ENCODE results near the gene EEF1A2.

The EEF1A2 gene

DNA sequence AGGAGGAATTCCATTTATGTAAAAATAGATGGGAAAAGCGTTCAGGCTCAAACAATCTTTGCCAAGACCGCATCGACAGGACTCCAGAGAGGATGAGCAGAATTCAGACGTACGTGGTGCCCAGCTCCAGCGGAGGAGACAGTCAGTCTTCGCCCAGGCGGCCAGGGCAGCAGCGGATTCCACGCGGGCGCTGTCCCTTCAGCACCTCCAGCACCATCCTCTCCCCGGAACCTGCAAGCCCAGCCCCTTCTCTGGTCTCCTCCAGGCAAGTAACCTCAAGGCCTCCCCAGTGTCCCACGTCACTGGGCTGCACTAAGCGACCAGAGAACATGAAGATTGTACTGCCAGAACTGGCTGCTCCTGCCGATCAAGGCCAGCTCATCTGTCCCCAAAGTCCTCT, 23.7 kb downstream of the EEF1A2 start:
- POLR2A ChIA-PET, result no interaction called here
- H3K4me3 ChIP-seq (ENCODE audit: low read depth, low read length), result no peak overlapping the region
- CTCF ChIA-PET, result interaction anchor here (0.7 to 2.1 kb wide), 2 partner anchors 10 to 21 kb away, joined by 3 to 10 read pairs; no protein-coding TSS in a partner anchor
- DNase-seq (ENCODE audit: low read depth, low spot score), result no peak
- TF ChIP-seq, protein P1, sequence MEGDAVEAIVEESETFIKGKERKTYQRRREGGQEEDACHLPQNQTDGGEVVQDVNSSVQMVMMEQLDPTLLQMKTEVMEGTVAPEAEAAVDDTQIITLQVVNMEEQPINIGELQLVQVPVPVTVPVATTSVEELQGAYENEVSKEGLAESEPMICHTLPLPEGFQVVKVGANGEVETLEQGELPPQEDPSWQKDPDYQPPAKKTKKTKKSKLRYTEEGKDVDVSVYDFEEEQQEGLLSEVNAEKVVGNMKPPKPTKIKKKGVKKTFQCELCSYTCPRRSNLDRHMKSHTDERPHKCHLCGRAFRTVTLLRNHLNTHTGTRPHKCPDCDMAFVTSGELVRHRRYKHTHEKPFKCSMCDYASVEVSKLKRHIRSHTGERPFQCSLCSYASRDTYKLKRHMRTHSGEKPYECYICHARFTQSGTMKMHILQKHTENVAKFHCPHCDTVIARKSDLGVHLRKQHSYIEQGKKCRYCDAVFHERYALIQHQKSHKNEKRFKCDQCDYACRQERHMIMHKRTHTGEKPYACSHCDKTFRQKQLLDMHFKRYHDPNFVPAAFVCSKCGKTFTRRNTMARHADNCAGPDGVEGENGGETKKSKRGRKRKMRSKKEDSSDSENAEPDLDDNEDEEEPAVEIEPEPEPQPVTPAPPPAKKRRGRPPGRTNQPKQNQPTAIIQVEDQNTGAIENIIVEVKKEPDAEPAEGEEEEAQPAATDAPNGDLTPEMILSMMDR (IDR thresholded peaks at IDR 0.05; ENCODE audit: insufficient read depth, low read length, missing control alignments), result no peak

DNA sequence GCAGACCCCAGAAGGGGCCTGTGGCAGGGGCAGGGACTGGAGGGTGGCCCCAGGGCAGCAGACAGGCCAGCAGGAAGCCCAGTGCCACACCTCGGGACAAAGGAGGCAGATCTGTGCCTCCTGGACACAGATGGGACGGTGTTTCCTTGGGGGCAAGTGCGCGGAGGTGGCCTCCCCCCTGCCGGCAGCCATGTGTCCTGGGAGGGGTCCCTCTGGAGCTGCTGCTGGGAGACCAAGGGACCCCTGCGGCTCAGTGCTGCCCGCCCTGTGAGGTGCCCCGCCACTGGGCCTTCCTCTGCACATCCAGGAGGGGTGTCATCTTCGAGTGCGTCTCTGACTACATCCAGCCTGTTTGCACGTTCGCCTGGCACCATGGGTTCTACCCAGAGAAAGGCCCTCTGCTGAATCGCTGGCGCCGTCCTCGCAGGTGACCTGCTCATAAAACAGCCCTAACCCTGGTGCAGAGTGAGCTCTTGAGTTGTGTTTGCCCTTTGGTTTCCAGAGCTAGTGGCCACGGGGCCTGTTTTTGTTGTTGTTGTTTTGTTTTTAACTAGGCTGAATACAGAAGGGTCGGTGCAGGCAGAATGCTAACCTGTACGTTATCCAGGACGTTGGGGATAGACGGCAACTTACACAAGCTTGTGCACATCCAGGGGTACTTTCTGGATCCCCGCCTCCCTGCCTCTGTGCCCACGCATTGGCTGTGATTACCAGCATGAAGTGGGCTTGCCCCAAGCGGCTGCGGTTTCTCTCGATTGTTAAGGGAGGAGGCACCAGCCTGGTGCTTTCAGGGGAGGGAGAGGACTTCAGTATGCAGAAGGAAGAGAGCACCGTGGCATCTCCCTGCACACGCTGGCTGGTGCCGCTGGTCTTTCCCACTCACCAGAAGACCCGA, 25.1 kb downstream of the EEF1A2 start:
- ChIA-PET CTCF (interaction anchor here (2.1 kb wide), 1 partner anchor 22 kb away, joined by 10 read pairs; no protein-coding TSS in a partner anchor), POLR2A (no interaction called here)
- H3K4me3 ChIP-seq (ENCODE audit: low read depth, low read length), result no peak overlapping the region
- DNase-seq (ENCODE audit: low read depth, low spot score), result no peak
- TF ChIP-seq, protein P1 (IDR thresholded peaks at IDR 0.05; ENCODE audit: insufficient read depth, low read length, missing control alignments), result no peak

DNA sequence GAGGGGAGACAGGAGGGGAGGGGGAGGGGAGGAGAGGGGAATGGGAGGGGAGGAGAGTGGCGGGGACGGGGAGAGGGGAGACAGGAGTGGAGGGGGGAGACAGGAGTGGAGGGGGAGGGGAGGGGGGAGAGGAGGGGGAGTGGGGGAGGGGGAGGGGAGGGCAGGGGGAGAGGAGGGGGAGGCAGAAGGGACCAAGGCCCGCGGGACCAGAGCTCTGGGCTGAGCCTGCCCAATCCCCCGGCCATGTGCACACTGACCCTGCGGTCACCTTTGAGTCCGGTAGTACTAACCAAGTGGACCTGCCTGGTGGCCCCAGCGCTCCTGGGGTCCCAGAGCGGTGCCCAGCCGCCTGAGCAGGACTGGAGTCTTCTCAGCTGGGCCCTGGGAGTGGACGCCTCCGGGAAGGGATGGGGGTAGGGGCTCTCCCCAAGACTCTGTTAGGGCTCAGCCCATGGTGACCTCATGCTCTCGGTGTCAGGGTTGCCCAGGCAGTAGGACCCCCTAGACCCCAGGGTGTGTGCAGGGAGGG, 26.0 kb downstream of the EEF1A2 start:
- TF ChIP-seq, protein P1 (IDR thresholded peaks at IDR 0.05; ENCODE audit: insufficient read depth, low read length, missing control alignments), result no peak
- DNase-seq (ENCODE audit: low read depth, low spot score), result no peak
- ChIA-PET CTCF (no interaction called here), POLR2A (no interaction called here)
- H3K4me3 ChIP-seq (ENCODE audit: low read depth, low read length), result no peak overlapping the region

DNA sequence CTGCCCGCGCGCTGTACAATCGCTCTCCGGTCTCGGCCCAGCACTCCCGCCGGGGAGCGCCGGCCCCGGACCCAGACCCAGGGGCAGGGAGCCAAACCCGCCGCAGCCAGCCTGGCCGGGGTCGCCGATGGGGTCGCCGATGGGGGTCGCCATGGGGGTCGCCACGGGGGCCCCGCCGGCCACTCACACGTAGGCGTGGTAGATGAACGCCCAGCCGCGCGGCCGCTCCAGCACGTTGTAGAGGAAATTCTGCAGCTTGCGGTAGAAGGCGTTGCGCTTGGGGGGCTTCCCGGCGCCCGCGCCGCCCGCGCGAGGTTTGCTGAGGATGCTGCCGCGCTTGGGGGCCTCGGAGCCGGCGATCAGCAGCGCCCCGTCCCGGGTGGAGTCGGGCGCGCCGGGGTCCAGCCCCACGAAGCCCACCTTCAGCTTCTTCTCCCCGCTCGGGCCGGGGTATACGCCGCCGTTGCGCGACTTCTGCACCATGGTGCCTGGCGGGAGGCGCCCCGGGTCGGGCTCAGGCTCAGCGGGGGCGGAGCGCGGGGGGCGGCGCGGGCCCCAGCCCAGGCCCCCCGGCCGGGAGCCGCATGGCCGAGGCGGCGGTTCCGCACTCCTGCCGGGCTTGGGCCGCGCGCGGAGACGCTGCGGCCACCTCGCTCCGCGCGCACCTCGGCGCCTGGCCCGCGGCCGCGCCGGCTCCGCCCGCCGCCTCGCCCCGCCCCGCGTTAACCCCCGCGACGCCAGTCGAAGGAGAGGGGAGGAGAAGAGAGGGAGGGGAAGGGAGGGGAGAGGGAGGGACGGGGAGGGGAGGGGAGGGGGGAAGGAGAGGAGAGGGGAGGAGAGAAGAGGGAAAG, 26.7 kb downstream of the EEF1A2 start, which contains the start of gene KCNQ2:
KCNQ2 (minus strand) TSS at position 675 of the 851 bp plus-strand sequence; CDS start at position 483, 192 bp downstream.
- no peak for DNase-seq (ENCODE audit: low read depth, low spot score)
- ChIA-PET CTCF (interaction anchor here (1.0 kb wide), 1 partner anchor 163 kb away, joined by 3 read pairs; no protein-coding TSS in a partner anchor), POLR2A (no interaction called here)
- H3K4me3 ChIP-seq (ENCODE audit: low read depth, low read length), result no peak within 1 kb of the TSS
- TF ChIP-seq, protein P1 (IDR thresholded peaks at IDR 0.05; ENCODE audit: insufficient read depth, low read length, missing control alignments), result no peak

DNA sequence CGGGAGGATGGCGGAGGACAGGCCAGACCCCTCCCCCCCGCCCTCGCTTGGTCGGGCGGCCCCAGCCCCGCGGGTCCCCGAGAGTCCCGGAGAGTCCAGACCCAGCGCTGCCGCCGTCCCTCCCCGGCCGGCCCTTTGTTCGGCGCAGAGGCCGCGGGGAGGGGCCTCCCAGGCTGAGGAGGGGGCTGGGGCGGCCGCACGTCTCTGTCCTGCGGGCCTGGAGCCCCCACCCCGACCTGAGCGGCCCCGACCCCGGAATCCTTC, 27.2 kb downstream of the EEF1A2 start:
- no peak overlapping the region for H3K4me3 ChIP-seq (ENCODE audit: low read depth, low read length)
- ChIA-PET CTCF (interaction anchor here (1.0 kb wide), 1 partner anchor 162 kb away, joined by 3 read pairs; no protein-coding TSS in a partner anchor), POLR2A (no interaction called here)
- TF ChIP-seq, protein P1 (IDR thresholded peaks at IDR 0.05; ENCODE audit: insufficient read depth, low read length, missing control alignments), result no peak
- no peak for DNase-seq (ENCODE audit: low read depth, low spot score)
